ENCODE results near the gene PER1.

PER1 gene

GRCh38 chr17:8156246-8156992 is 4.2 kb upstream of the PER1 start:
- peak overlapping the region; percentile 70 for H3K27ac ChIP-seq (ENCODE audit: low read depth, low read length)
- H3K9ac ChIP-seq (ENCODE audit: low read length) = peak overlapping the region; percentile 66
- H3K9me2 ChIP-seq (replicated peaks; ENCODE audit: insufficient read depth, low read length) = no peaks in the 10 kb centered on the region
- H3K9me3 ChIP-seq (ENCODE audit: insufficient read depth, low read length) = no peaks in the 10 kb centered on the region
- no peaks in the 10 kb centered on the region for H4K20me1 ChIP-seq (ENCODE audit: low read depth, low read length)
- H3K4me3 ChIP-seq (ENCODE audit: insufficient read depth, low read length, poor library complexity, severe bottlenecking) = peak overlapping the region; percentile 61
- no peaks in the 10 kb centered on the region for H3K36me3 ChIP-seq (ENCODE audit: low read length)
- no peaks in the 10 kb centered on the region for H3K27me3 ChIP-seq (ENCODE audit: low read length)
- TF ChIP-seq EZH2phosphoT487 (conservative IDR thresholded peaks at IDR 0.05; ENCODE audit: low read length) (no peak), CTCF (IDR thresholded peaks at IDR 0.05; ENCODE audit: insufficient read depth, low read length, poor library complexity, severe bottlenecking) (no peak)
- peaks cover 8% of the 10 kb centered on the region; the same call in 1 of the 2 replicates for H3K79me2 ChIP-seq (ENCODE audit: insufficient read depth, low read length)
- H2AFZ ChIP-seq (ENCODE audit: low read depth, low read length, severe bottlenecking) = peak overlapping the region; percentile 28
- H3F3A ChIP-seq (ENCODE audit: insufficient read depth) = peaks cover 15% of the 10 kb centered on the region
- peak overlapping the region; percentile 82 for H3K4me2 ChIP-seq (ENCODE audit: low read depth, low read length, poor library complexity, severe bottlenecking)

- H3K9ac ChIP-seq (ENCODE audit: low read length) = peak overlapping the region; percentile 59
- peak overlapping the region; percentile 61 for H3K4me3 ChIP-seq (ENCODE audit: insufficient read depth, low read length, poor library complexity, severe bottlenecking)
- H4K20me1 ChIP-seq (ENCODE audit: low read depth, low read length) = no peaks in the 10 kb centered on the region
- TF ChIP-seq EZH2phosphoT487 (conservative IDR thresholded peaks at IDR 0.05; ENCODE audit: low read length) = no peak
- no peak for TF ChIP-seq CTCF (IDR thresholded peaks at IDR 0.05; ENCODE audit: insufficient read depth, low read length, poor library complexity, severe bottlenecking)
- H3K36me3 ChIP-seq (ENCODE audit: low read length) = no peaks in the 10 kb centered on the region
- H2AFZ ChIP-seq (ENCODE audit: low read depth, low read length, severe bottlenecking) = peak overlapping the region; percentile 21
- no peaks in the 10 kb centered on the region for H3K9me2 ChIP-seq (replicated peaks; ENCODE audit: insufficient read depth, low read length)
- H3F3A ChIP-seq (ENCODE audit: insufficient read depth) = peaks cover 15% of the 10 kb centered on the region
- no peak overlapping the region for H3K27ac ChIP-seq (ENCODE audit: low read depth, low read length)
- peak overlapping the region; percentile 80 for H3K4me2 ChIP-seq (ENCODE audit: low read depth, low read length, poor library complexity, severe bottlenecking)
- H3K9me3 ChIP-seq (ENCODE audit: insufficient read depth, low read length) = no peaks in the 10 kb centered on the region
- H3K79me2 ChIP-seq (ENCODE audit: insufficient read depth, low read length) = peaks cover 8% of the 10 kb centered on the region; the same call in 1 of the 2 replicates
- no peaks in the 10 kb centered on the region for H3K27me3 ChIP-seq (ENCODE audit: low read length)
Observed at GRCh38 chr17:8155996-8156245, 3.7 kb upstream of the PER1 start.

GRCh38 chr17:8155231-8155995 is 3.2 kb upstream of the PER1 start:
- peak overlapping the region; percentile 61 for H3K4me3 ChIP-seq (ENCODE audit: insufficient read depth, low read length, poor library complexity, severe bottlenecking)
- H3K79me2 ChIP-seq (ENCODE audit: insufficient read depth, low read length) = peaks cover 8% of the 10 kb centered on the region; the same call in 1 of the 2 replicates
- H3K27ac ChIP-seq (ENCODE audit: low read depth, low read length) = no peak overlapping the region
- H3F3A ChIP-seq (ENCODE audit: insufficient read depth) = peaks cover 15% of the 10 kb centered on the region; the same call in 1 of the 2 replicates
- TF ChIP-seq EZH2phosphoT487 (conservative IDR thresholded peaks at IDR 0.05; ENCODE audit: low read length) = no peak
- no peak for TF ChIP-seq CTCF (IDR thresholded peaks at IDR 0.05; ENCODE audit: insufficient read depth, low read length, poor library complexity, severe bottlenecking)
- no peaks in the 10 kb centered on the region for H3K9me2 ChIP-seq (replicated peaks; ENCODE audit: insufficient read depth, low read length)
- H3K36me3 ChIP-seq (ENCODE audit: low read length) = no peaks in the 10 kb centered on the region
- H3K9me3 ChIP-seq (ENCODE audit: insufficient read depth, low read length) = no peaks in the 10 kb centered on the region
- H3K4me2 ChIP-seq (ENCODE audit: low read depth, low read length, poor library complexity, severe bottlenecking) = peak overlapping the region; percentile 80
- H2AFZ ChIP-seq (ENCODE audit: low read depth, low read length, severe bottlenecking) = peak overlapping the region; percentile 21
- H3K9ac ChIP-seq (ENCODE audit: low read length) = peak overlapping the region; percentile 59
- H4K20me1 ChIP-seq (ENCODE audit: low read depth, low read length) = no peaks in the 10 kb centered on the region
- H3K27me3 ChIP-seq (ENCODE audit: low read length) = no peaks in the 10 kb centered on the region
